Spleen (tissue), 7 donors: ENCODE results near the gene ZNHIT2.

Source experiments
- POLR2A ChIP-seq, 3 donors: fragments of 450-650 bp; IDR thresholded peaks; one replicate each; pipeline ENCODE4 v1.5.1; 2017; ENCODE audit warnings: antibody characterized with exemption in 3 of 3, mild to moderate bottlenecking in 1 of 3
- TF ChIP-seq, protein P1 (sequence below), 11 experiments: fragments of 200-600 bp in 7 of 11; fragments of 450-650 bp in 4 of 11; sonication (generic) in 4 of 11; IDR thresholded peaks in 8 of 11; conservative IDR thresholded peaks in 3 of 11; 1 replicate in 7 of 11; 2 replicates in 4 of 11; pipeline versions ENCODE4 v1.4.0 to v1.8.0; 2016 to 2021; ENCODE audit warnings: antibody characterized with exemption in 11 of 11, inconsistent platforms in 4 of 11, mild to moderate bottlenecking in 1 of 11
- donor health status: DM: no; HTN: no; CAD: no; lungs with moderate emphysema.
- donor health status: DM: no; HTN: no; CAD: no.
- donor health status: DM: no; HTN: no; CAD: no.

GRCh38 chr11:65157336-65157735 lies 39.8 kb upstream of the ZNHIT2 start:
- TF ChIP-seq, protein P1, sequence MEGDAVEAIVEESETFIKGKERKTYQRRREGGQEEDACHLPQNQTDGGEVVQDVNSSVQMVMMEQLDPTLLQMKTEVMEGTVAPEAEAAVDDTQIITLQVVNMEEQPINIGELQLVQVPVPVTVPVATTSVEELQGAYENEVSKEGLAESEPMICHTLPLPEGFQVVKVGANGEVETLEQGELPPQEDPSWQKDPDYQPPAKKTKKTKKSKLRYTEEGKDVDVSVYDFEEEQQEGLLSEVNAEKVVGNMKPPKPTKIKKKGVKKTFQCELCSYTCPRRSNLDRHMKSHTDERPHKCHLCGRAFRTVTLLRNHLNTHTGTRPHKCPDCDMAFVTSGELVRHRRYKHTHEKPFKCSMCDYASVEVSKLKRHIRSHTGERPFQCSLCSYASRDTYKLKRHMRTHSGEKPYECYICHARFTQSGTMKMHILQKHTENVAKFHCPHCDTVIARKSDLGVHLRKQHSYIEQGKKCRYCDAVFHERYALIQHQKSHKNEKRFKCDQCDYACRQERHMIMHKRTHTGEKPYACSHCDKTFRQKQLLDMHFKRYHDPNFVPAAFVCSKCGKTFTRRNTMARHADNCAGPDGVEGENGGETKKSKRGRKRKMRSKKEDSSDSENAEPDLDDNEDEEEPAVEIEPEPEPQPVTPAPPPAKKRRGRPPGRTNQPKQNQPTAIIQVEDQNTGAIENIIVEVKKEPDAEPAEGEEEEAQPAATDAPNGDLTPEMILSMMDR (IDR thresholded peaks at IDR 0.05 in 8 of 11, conservative IDR thresholded peaks at IDR 0.05 in 3 of 11) = no peak
- TF ChIP-seq POLR2A (IDR thresholded peaks at IDR 0.05) = no peak
